Smooth muscle cell (in vitro differentiated cells): ENCODE data around the gene KLRC3. TPM values are rescaled to one million over a fixed set of nuclear protein-coding genes. Genes with fewer than 3 reads are reported as not detected.

Experiments used
- DNase-seq: peaks from one replicate; lab custom pipeline; 2025; ENCODE audit not compliant: unreplicated experiment; lab: John Stamatoyannopoulos, UW
- H2AFZ ChIP-seq: fragments of 200-600 bp; sonication (generic); 2 replicates; pipeline ENCODE4 v1.6.0; 2016; ENCODE audit warnings: antibody characterized with exemption, low read depth, mild to moderate bottlenecking
- H3F3A ChIP-seq: fragments of 200-600 bp; sonication (generic); 2 replicates; pipeline ENCODE4 v1.6.0; 2017; ENCODE audit warnings: antibody characterized with exemption, low read depth
- H3K27ac ChIP-seq: fragments of 200-600 bp; sonication (generic); 2 replicates; pipeline ENCODE4 v1.5.1; 2016; ENCODE audit warnings: low read depth, mild to moderate bottlenecking
- H3K27me3 ChIP-seq: fragments of 200-600 bp; sonication (generic); 2 replicates; pipeline ENCODE4 v1.6.1; 2016; ENCODE audit warnings: low read depth, mild to moderate bottlenecking
- H3K36me3 ChIP-seq: fragments of 200-600 bp; sonication (generic); 2 replicates; pipeline ENCODE4 v1.5.1; 2016; ENCODE audit warnings: low read depth
- H3K4me1 ChIP-seq: fragments of 200-600 bp; sonication (generic); 2 replicates; pipeline ENCODE4 v1.5.1; 2016; ENCODE audit warnings: low read depth
- H3K4me2 ChIP-seq: fragments of 200-600 bp; sonication (generic); 2 replicates; pipeline ENCODE4 v1.6.0; 2016; ENCODE audit warnings: mild to moderate bottlenecking
- H3K4me3 ChIP-seq: fragments of 200-600 bp; sonication (generic); 2 replicates; pipeline ENCODE4 v1.5.1; 2016; ENCODE audit warnings: mild to moderate bottlenecking
- H3K79me2 ChIP-seq: fragments of 200-600 bp; sonication (generic); 2 replicates; pipeline ENCODE4 v1.6.0; 2016; ENCODE audit warnings: low read depth, mild to moderate bottlenecking
- H3K9ac ChIP-seq: fragments of 200-600 bp; sonication (generic); 2 replicates; pipeline ENCODE4 v1.6.0; 2016; ENCODE audit warnings: low read depth
- H3K9me3 ChIP-seq: fragments of 200-600 bp; sonication (generic); replicated peaks from 2 replicates; pipeline ENCODE4 v1.5.1; 2016; ENCODE audit warnings: low read depth
- H4K20me1 ChIP-seq: fragments of 200-600 bp; sonication (generic); 2 replicates; pipeline ENCODE4 v1.6.0; 2016; ENCODE audit warnings: low read depth
- WGBS: methylation state at CpG from one replicate; pipeline ENCODE4 v1.1.7; 2016; ENCODE audit warnings: low lambda C conversion rate; 5-methylcytosine and 5-hydroxymethylcytosine counted together
- polyA plus RNA-seq: library from polyadenylated mRNA; unstranded; fragments of >200 nt; fragmentation: Nextera tagmentation; extraction: Ambion mirVana; gene quantifications from 2 replicates; pipeline ENCODE4 v1.2.1, GENCODE V29; 2016
- total RNA-seq: library from RNA; depleted of rRNA; stranded (reverse); fragments of >200 nt; gene quantifications from 2 replicates; pipeline ENCODE4 v1.2.3, GENCODE V29; 2014
- TF ChIP-seq, protein P1 (sequence below): fragments of 200-600 bp; sonication (generic); IDR thresholded peaks from 2 replicates; pipeline ENCODE4 v1.5.1; 2017; ENCODE audit warnings: borderline replicate concordance, mild to moderate bottlenecking, antibody characterized with exemption; ENCODE audit not compliant: insufficient read depth, poor library complexity, severe bottlenecking

The KLRC3 gene
- total and polyA plus RNA-seq, 2 experiments from 2014 or later, result not detected

DNA sequence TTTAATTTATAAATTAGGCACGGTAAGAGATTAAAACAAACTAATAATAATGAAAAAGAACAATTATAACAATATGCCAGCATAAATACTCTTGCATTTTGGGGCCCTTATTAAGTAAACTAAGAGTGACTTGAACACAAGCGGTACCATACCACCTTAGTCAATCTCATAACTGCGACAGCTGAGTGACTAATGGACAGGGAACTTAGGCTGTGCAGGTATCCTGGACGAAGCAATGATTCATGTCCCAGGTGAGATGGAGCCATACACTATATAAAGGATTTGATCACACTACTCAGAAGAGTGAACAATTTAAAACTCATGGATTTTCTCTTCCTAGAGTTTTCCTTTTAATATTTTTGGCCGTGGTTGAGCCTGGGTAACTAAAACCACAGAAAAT is 15.1 kb downstream of the KLRC3 start:
- DNase-seq, result no peak
- no peaks in the 10 kb centered on the region for H3K27me3 ChIP-seq
- H3K27ac ChIP-seq, result no peak overlapping the region
- 90% methylated on average over 5 of the region's 5 CpGs for WGBS
- TF ChIP-seq, protein P1, sequence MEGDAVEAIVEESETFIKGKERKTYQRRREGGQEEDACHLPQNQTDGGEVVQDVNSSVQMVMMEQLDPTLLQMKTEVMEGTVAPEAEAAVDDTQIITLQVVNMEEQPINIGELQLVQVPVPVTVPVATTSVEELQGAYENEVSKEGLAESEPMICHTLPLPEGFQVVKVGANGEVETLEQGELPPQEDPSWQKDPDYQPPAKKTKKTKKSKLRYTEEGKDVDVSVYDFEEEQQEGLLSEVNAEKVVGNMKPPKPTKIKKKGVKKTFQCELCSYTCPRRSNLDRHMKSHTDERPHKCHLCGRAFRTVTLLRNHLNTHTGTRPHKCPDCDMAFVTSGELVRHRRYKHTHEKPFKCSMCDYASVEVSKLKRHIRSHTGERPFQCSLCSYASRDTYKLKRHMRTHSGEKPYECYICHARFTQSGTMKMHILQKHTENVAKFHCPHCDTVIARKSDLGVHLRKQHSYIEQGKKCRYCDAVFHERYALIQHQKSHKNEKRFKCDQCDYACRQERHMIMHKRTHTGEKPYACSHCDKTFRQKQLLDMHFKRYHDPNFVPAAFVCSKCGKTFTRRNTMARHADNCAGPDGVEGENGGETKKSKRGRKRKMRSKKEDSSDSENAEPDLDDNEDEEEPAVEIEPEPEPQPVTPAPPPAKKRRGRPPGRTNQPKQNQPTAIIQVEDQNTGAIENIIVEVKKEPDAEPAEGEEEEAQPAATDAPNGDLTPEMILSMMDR, result no peak
- H3K36me3 ChIP-seq, result no peaks in the 10 kb centered on the region
- H3K4me3 ChIP-seq, result no peak overlapping the region
- no peaks in the 10 kb centered on the region for H3K79me2 ChIP-seq
- H4K20me1 ChIP-seq, result no peaks in the 10 kb centered on the region
- H3K9ac ChIP-seq, result no peak overlapping the region
- no peak overlapping the region for H2AFZ ChIP-seq
- H3K4me1 ChIP-seq, result no peaks in the 10 kb centered on the region
- no peaks in the 10 kb centered on the region for H3F3A ChIP-seq
- H3K4me2 ChIP-seq, result no peak overlapping the region
- H3K9me3 ChIP-seq, result no peaks in the 10 kb centered on the region

DNA sequence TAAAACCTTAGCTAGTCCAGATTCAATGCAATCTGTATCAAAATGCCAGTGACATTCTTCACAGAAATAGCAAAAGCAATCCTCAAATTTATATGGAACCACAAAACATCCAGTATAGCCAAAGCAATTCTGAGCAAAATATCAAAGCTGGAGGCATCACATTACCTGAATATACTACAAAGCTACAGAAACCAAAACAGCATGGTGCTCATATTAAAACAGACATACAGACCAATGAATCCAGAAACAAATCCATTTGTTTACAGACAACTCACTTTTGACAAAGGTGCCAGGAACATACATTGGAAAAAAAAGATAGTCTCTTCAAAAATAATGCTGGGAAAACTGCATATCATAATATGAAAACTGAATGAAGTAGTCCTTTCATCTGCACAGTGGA is 15.6 kb downstream of the KLRC3 start:
- H3K4me3 ChIP-seq, result no peak overlapping the region
- no peaks in the 10 kb centered on the region for H3K27me3 ChIP-seq
- H4K20me1 ChIP-seq, result no peaks in the 10 kb centered on the region
- H3K9me3 ChIP-seq, result no peaks in the 10 kb centered on the region
- no peak overlapping the region for H3K4me2 ChIP-seq
- H3K4me1 ChIP-seq, result no peaks in the 10 kb centered on the region
- no peaks in the 10 kb centered on the region for H3K36me3 ChIP-seq
- no peaks in the 10 kb centered on the region for H3F3A ChIP-seq
- no peak overlapping the region for H2AFZ ChIP-seq
- no peak for DNase-seq
- H3K79me2 ChIP-seq, result no peaks in the 10 kb centered on the region
- H3K9ac ChIP-seq, result no peak overlapping the region
- no peak overlapping the region for H3K27ac ChIP-seq
- TF ChIP-seq, protein P1, result no peak

DNA sequence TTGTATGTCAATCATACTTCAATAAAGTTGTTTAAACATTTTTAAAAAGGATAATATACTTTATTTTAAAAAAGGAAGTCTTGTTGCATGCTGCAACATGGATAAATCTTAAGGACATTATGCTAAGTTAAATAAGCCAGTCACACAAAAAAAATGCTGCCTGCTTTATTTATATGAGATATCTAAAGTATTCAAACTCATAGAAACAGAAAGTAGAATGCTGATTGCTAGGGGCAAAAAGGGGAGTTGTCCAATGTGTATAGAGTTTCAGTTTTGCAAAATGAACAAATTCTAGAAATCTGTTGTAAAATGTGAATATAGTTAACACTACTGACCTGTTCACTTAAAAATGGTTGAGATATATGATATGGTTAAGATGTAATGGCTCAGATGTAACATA is 19.6 kb downstream of the KLRC3 start:
- no peak overlapping the region for H2AFZ ChIP-seq
- H3K9ac ChIP-seq, result no peak overlapping the region
- H3K4me2 ChIP-seq, result no peak overlapping the region
- H3F3A ChIP-seq, result no peaks in the 10 kb centered on the region
- no peaks in the 10 kb centered on the region for H3K9me3 ChIP-seq
- H3K4me3 ChIP-seq, result no peak overlapping the region
- H4K20me1 ChIP-seq, result no peaks in the 10 kb centered on the region
- H3K79me2 ChIP-seq, result no peaks in the 10 kb centered on the region
- H3K27me3 ChIP-seq, result no peaks in the 10 kb centered on the region
- no peaks in the 10 kb centered on the region for H3K4me1 ChIP-seq
- TF ChIP-seq, protein P1, result no peak
- DNase-seq, result no peak
- H3K27ac ChIP-seq, result no peak overlapping the region
- H3K36me3 ChIP-seq, result no peaks in the 10 kb centered on the region

DNA sequence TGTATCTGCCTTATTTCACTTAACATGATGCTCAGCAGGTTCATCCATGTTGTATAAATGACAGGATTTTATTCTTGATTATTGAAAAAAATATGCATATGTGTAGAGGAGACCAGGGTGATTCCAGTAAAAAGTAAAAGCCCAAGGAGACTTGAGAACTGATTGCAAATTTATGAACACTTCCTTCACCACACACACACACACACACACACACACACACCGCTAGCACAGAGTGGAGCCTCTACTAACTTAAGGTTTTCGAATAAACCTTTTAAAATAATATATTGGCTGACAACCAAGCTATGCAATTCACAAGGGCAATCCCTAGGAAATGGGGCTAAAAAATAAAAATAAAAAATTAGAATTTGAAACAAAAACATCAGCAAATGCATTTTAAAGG is 22.2 kb downstream of the KLRC3 start:
- H3K79me2 ChIP-seq, result no peaks in the 10 kb centered on the region
- no peaks in the 10 kb centered on the region for H3K4me1 ChIP-seq
- no peak overlapping the region for H3K4me3 ChIP-seq
- H3K9me3 ChIP-seq, result no peaks in the 10 kb centered on the region
- H3K36me3 ChIP-seq, result no peaks in the 10 kb centered on the region
- no peak overlapping the region for H3K27ac ChIP-seq
- H3F3A ChIP-seq, result no peaks in the 10 kb centered on the region
- 93% methylated on average over 2 of the region's 2 CpGs for WGBS
- H4K20me1 ChIP-seq, result no peaks in the 10 kb centered on the region
- no peak overlapping the region for H3K4me2 ChIP-seq
- no peak overlapping the region for H2AFZ ChIP-seq
- TF ChIP-seq, protein P1, result no peak
- DNase-seq, result no peak
- no peaks in the 10 kb centered on the region for H3K27me3 ChIP-seq
- no peak overlapping the region for H3K9ac ChIP-seq
